GM12891 (cell line): ENCODE data around the gene TRIM66.

Experiments used
- POLR2A ChIP-seq: IDR thresholded peaks from 2 replicates; pipeline ENCODE4 v1.6.1; 2011; ENCODE audit warnings: low read depth, low read length, control low read depth
- SPI1 ChIP-seq: IDR thresholded peaks from 2 replicates; pipeline ENCODE4 v1.6.1; 2011; ENCODE audit warnings: low read depth, low read length, control low read depth

DNA sequence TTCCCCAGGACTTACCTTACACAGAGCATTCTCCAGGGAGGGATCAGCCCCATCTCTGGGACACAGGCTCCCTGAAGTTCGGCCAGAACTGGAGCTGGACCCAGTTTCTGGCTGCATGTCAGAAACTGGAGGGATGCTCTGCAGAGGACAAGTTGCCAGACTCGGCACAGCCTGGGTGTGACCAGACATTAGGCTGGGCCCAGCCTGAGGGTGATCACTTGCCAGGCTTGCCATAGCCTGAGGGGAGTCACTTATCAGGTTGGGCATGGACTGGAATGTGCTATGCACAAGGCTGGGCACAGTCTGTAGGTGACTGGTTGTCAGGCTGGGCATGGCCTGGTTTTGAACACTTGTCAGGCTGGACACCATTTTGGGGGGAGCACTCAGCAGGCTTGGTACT lies 57.8 kb downstream of the TRIM66 start:
- no peak for TF ChIP-seq POLR2A
- TF ChIP-seq SPI1 = no peak
